T-helper 2 cell treated with Interferon-gamma antibody and Interleukin-4, amounts not matched to agents 5 μg/mL and 100 μg/mL, for 36 hours (primary cell): ENCODE results near the gene TANGO2.

Experiments used
- DNase-seq: peaks from one replicate; pipeline ENCODE4 v3.0.0; 2021; ENCODE audit warnings: low spot score
- H3K27ac Mint-ChIP-seq: one replicate; pipeline ENCODE4 v1.8.0; 2021; ENCODE audit warnings: mild to moderate bottlenecking, mixed read lengths
- H3K27me3 Mint-ChIP-seq: one replicate; pipeline ENCODE4 v1.8.0; 2021; ENCODE audit warnings: low read depth, mixed read lengths
- H3K36me3 Mint-ChIP-seq: one replicate; pipeline ENCODE4 v1.8.0; 2021; ENCODE audit warnings: low read depth, mixed read lengths
- H3K4me1 Mint-ChIP-seq: one replicate; pipeline ENCODE4 v1.8.0; 2021; ENCODE audit warnings: low read depth, mixed read lengths
- H3K4me3 Mint-ChIP-seq: one replicate; pipeline ENCODE4 v1.8.0; 2022; ENCODE audit warnings: mild to moderate bottlenecking, moderate library complexity, mixed read lengths
- H3K9me3 Mint-ChIP-seq: one replicate; pipeline ENCODE4 v1.8.0; 2021; ENCODE audit warnings: mixed read lengths

The TANGO2 gene

GRCh38 chr22:20019661-20020532 lies 1.0 kb upstream of the TANGO2 start:
- Mint-ChIP-seq H3K4me3 (peak overlapping the region; percentile 92), H3K36me3 (peaks cover 3% of the 10 kb centered on the region), H3K27ac (peak overlapping the region; percentile 94), H3K27me3 (peaks cover 27% of the 10 kb centered on the region), H3K9me3 (no peaks in the 10 kb centered on the region), H3K4me1 (peaks cover 18% of the 10 kb centered on the region)
- DNase-seq: no peak

DNA sequence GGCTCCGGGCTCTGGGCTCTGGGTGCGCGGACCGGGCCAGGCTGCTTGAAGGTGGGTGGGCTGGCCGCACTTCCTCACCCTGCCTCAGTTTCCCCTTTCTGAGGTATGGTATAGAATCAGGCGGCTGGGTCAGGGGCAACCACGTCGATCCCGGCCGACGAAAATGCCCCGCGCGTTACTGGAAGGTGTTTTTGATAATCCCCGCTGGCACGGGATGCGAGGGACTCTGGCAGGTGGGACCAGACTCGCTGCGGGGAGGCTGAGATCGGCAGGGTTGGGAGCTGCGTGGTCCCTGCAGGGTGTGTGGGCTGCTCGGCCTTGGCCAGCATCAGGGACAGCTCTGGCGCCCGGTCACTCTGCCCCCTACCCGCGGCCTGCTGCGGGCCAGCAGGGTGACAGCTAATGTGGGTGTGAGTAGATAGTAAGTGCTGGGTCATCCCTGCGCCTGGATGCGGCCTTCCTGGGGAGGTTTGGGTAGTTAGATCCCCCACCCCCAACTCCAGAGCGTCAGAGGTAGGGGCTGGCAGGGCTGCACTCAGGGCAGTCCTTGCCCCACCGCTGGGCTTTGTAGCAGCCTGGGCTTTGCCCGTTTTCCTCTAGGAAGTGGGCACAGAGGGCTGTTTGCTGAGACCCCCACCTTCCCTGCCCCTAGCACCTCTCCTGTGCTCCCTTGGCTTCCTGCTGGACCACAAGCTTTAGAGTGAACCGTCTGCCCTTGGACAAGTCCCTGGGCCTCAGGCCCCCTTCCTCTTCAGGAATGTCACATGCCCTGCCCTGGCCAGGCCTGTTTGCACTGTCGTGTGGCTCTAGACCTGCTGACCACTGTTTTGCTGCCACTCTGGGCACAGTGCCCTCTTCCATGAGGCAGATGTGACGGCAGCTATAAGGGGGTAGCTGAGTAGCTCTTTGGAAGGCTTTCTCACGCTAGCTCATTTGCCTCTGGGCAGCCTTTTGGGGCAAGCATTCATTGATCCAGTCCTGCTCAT lies 579 bp downstream of the TANGO2 start:
- no peaks in the 10 kb centered on the region for H3K9me3 Mint-ChIP-seq
- H3K27me3 Mint-ChIP-seq: peaks cover 19% of the 10 kb centered on the region
- H3K27ac Mint-ChIP-seq: peak overlapping the region; percentile 83
- peaks cover 18% of the 10 kb centered on the region for H3K4me1 Mint-ChIP-seq
- no peak for DNase-seq
- peaks cover 5% of the 10 kb centered on the region for H3K36me3 Mint-ChIP-seq
- peak overlapping the region; percentile 92 for H3K4me3 Mint-ChIP-seq

- peak overlapping the region; percentile 92 for H3K4me3 Mint-ChIP-seq
- no peak for DNase-seq
- no peaks in the 10 kb centered on the region for H3K9me3 Mint-ChIP-seq
- peaks cover 5% of the 10 kb centered on the region for H3K36me3 Mint-ChIP-seq
- H3K4me1 Mint-ChIP-seq: peaks cover 18% of the 10 kb centered on the region
- peaks cover 16% of the 10 kb centered on the region for H3K27me3 Mint-ChIP-seq
- peak overlapping the region; percentile 27 for H3K27ac Mint-ChIP-seq
These were observed 1.5 kb downstream of the TANGO2 start for GRCh38 chr22:20022231-20022977.

DNA sequence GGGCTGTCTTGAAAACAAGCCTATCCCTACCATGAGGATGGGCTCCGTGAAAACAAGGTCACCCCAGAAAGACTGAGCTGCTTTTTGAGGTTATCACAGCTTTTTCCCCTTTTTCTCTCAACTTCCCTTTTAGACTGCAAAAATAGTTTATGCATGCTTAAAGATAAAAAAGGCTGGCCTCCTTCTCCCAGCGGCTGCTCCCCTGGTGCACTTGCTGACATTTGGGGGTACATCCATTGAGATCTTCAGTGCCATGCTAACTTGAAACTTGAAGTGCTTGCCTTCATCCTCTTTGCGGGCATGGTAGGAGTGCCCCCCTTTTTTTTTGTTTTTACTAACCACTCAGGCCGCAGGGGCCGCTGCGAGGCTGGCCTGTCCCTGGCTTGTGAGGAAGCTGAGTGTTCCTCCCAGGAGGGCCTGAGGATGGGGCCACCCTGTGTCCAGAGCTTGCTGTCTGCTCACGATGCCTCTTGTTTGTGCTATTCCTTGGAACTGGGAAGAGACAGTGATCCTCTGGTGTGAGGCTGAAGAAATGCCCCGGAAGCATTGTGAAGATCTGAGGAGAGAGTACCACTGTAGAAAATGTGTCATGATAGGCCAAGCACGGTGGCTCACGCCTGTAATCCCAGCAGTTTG lies 2.2 kb downstream of the TANGO2 start:
- H3K9me3 Mint-ChIP-seq: no peaks in the 10 kb centered on the region
- peaks cover 5% of the 10 kb centered on the region for H3K36me3 Mint-ChIP-seq
- peaks cover 9% of the 10 kb centered on the region for H3K27me3 Mint-ChIP-seq
- H3K27ac Mint-ChIP-seq: no peak overlapping the region
- no peak for DNase-seq
- peak overlapping the region; percentile 92 for H3K4me3 Mint-ChIP-seq
- peaks cover 18% of the 10 kb centered on the region for H3K4me1 Mint-ChIP-seq

DNA sequence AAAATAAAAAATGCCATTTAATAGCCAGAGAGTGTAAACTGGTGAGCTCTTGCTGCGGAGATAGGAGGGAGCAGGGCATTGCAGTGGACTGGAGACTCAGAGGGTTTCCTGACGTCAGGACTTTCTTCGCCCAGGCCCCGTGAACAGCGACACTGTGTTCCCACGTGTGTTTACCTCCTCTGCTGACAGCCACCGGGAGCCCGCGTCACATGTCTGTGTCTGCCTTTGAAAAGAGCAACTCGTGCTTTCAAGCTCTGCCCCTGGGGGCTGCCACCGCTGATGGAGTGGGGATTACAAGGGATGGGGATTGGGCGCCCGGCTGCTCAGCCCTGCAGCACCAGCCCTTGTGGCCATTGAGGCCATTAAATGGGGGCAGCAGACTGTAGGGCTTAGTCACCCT lies 3.3 kb downstream of the TANGO2 start:
- Mint-ChIP-seq H3K36me3 (peaks cover 5% of the 10 kb centered on the region), H3K27ac (no peak overlapping the region), H3K9me3 (no peaks in the 10 kb centered on the region), H3K4me3 (no peak overlapping the region), H3K4me1 (peaks cover 18% of the 10 kb centered on the region), H3K27me3 (peaks cover 3% of the 10 kb centered on the region)
- no peak for DNase-seq

GRCh38 chr22:20024650-20025397 lies 3.9 kb downstream of the TANGO2 start:
- Mint-ChIP-seq H3K4me1 (peaks cover 18% of the 10 kb centered on the region), H3K27me3 (no peaks in the 10 kb centered on the region), H3K9me3 (no peaks in the 10 kb centered on the region), H3K36me3 (peaks cover 5% of the 10 kb centered on the region), H3K27ac (no peak overlapping the region), H3K4me3 (no peak overlapping the region)
- no peak for DNase-seq

GRCh38 chr22:20025401-20026203 lies 4.7 kb downstream of the TANGO2 start:
- H3K4me1 Mint-ChIP-seq: peaks cover 14% of the 10 kb centered on the region
- no peak for DNase-seq
- no peak overlapping the region for H3K27ac Mint-ChIP-seq
- H3K4me3 Mint-ChIP-seq: no peak overlapping the region
- H3K27me3 Mint-ChIP-seq: no peaks in the 10 kb centered on the region
- H3K9me3 Mint-ChIP-seq: no peaks in the 10 kb centered on the region
- H3K36me3 Mint-ChIP-seq: peaks cover 5% of the 10 kb centered on the region

DNA sequence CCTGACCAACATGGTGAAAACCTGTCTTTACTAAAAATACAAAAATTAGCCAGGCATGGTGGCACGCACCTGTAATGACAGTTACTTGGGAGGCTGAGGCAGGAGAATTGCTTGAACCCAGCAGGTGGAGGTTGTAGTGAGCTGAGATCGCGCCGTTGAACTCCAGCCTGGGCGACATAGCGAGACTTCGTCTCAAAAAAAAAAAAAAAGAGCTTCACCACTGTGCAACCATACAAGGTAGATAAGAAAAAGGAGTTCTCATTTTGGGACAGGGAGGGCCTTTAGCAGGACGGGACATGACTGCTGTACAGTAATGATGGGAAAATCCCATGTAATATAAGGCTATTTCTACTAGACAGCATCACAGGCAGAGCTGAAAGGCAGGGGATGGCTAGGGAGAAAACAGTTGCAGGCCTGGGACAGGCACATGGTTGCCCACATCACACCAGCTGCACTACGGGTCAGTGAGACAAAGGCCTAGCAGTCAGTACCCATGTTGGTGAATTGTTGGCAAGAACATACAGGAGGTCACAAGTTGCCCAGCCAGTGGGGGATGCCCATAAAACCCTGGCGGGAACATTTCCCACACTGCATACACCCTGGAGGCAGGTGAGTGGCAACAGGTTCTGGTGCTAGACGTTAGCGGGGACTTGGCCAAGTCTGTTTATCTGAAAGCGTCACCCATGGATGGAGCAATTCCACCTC lies 5.4 kb downstream of the TANGO2 start:
- no peak for DNase-seq
- no peaks in the 10 kb centered on the region for H3K9me3 Mint-ChIP-seq
- H3K27ac Mint-ChIP-seq: no peak overlapping the region
- peaks cover 5% of the 10 kb centered on the region for H3K36me3 Mint-ChIP-seq
- peaks cover 14% of the 10 kb centered on the region for H3K4me1 Mint-ChIP-seq
- no peak overlapping the region for H3K4me3 Mint-ChIP-seq
- H3K27me3 Mint-ChIP-seq: no peaks in the 10 kb centered on the region

GRCh38 chr22:20026996-20027601 lies 6.2 kb downstream of the TANGO2 start:
- Mint-ChIP-seq H3K27me3 (no peaks in the 10 kb centered on the region), H3K27ac (no peak overlapping the region), H3K4me1 (peaks cover 9% of the 10 kb centered on the region), H3K9me3 (no peaks in the 10 kb centered on the region), H3K36me3 (peaks cover 5% of the 10 kb centered on the region), H3K4me3 (no peak overlapping the region)
- no peak for DNase-seq

DNA sequence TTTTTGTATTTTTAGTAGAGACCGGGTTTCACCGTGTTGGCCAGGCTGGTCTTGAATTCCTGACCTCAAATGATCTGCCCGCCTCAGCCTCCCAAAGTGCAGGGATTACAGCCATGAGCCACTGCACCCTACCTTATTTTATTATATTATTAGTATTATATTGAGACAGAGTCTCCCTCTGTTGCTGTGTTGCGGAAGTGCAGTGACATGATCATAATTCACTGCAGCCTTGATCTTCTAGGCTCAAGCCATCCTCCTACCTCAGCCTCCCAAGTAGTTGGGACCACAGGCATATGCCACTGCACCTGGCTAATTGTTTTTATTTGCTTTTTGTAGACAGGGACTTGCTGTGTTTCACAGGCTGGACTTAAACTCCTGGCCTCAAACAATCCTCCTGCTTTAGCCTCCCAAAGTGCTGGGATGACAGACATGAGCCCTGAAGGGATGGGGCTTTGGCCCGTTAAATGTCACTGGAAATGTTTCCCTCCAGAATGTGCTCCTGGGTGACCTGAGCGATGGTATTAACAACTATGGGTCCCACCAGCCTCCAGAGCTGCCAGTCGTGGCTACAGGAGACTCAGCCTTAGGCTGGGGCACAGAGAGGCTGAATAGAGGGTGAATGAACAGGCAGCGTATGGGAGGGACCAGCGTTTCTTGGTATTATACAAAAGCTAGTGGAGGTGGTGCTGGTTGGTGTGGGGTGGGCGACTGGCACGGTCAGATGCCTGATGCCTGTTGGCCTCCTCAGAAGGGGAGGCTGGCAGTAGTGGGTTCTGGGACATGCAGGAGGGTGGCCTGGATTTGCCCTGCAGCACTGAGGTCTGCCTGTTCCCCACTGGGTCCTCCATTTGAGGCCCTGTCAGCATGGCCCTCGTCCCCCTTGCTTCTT lies 7.3 kb downstream of the TANGO2 start:
- Mint-ChIP-seq H3K4me3 (no peak overlapping the region), H3K27ac (no peak overlapping the region), H3K36me3 (peaks cover 4% of the 10 kb centered on the region), H3K27me3 (no peaks in the 10 kb centered on the region), H3K4me1 (peaks cover 2% of the 10 kb centered on the region), H3K9me3 (no peaks in the 10 kb centered on the region)
- no peak for DNase-seq
